IMR-90 (cell line): Measurements from ENCODE around the gene MALL. TPM values are rescaled to one million over a fixed set of nuclear protein-coding genes. Genes with fewer than 3 reads are reported as not detected.

Experiments used
- ATAC-seq: fragments of 200-7000 bp; cut with Tn5 transposase; 2 replicates; pipeline ENCODE4 v1.9.1; 2020; ENCODE audit warnings: low read depth, mild to moderate bottlenecking, moderate library complexity
- BruUV-seq: library from RNA; stranded (reverse); fragments of 400-500 nt; replicated peaks from 2 replicates; lab custom pipeline; 2021; lab: Mats Ljungman, UMichigan
- CTCF ChIA-PET: fragments of 300-600 bp; formaldehyde crosslinking; extraction: SDS; loops from one replicate; lab custom pipeline; 2021; ENCODE audit warnings: antibody characterized with exemption; lab: Yijun Ruan, JAX
- POLR2A ChIA-PET: fragments of 300-600 bp; sonication (Branson Sonifier 250); formaldehyde crosslinking; loops from one replicate; lab custom pipeline; 2022; ENCODE audit warnings: antibody characterized with exemption; ENCODE audit not compliant: unreplicated experiment; lab: Charles Lee
- DNase-seq: peaks from one replicate; pipeline ENCODE4 v3.0.0; 2013
- H2AFZ ChIP-seq: replicated peaks from 2 replicates; pipeline ENCODE3; 2013; ENCODE audit warnings: low read length, mild to moderate bottlenecking; ENCODE audit not compliant: poor library complexity
- H2AK5ac ChIP-seq: 2 replicates; pipeline ENCODE4 v1.6.1; 2013; ENCODE audit warnings: low read depth, low read length, inconsistent platforms
- H2AK9ac ChIP-seq: replicated peaks from 2 replicates; pipeline ENCODE3; 2013; ENCODE audit warnings: mild to moderate bottlenecking, low read depth, low read length, moderate library complexity; ENCODE audit not compliant: poor library complexity
- H2BK120ac ChIP-seq: 2 replicates; pipeline ENCODE4 v1.6.1; 2013; ENCODE audit warnings: low read depth, low read length, inconsistent platforms
- H2BK15ac ChIP-seq: 3 replicates; pipeline ENCODE4 v1.6.1; 2013; ENCODE audit warnings: low read depth, low read length, inconsistent platforms
- H2BK20ac ChIP-seq: 2 replicates; pipeline ENCODE4 v1.6.1; 2013; ENCODE audit warnings: low read depth, mild to moderate bottlenecking, inconsistent platforms, low read length, moderate library complexity
- H2BK5ac ChIP-seq: 2 replicates; pipeline ENCODE4 v1.6.1; 2013; ENCODE audit warnings: mild to moderate bottlenecking, low read depth, low read length, inconsistent platforms; ENCODE audit not compliant: poor library complexity, severe bottlenecking
- H3K14ac ChIP-seq: replicated peaks from 2 replicates; pipeline ENCODE4 v1.6.1; 2013; ENCODE audit warnings: low read depth, low read length, inconsistent platforms
- H3K18ac ChIP-seq: 2 replicates; pipeline ENCODE4 v1.6.1; 2013; ENCODE audit warnings: low read depth, low read length, control low read depth
- H3K23ac ChIP-seq: 2 replicates; pipeline ENCODE4 v1.6.1; 2013; ENCODE audit warnings: low read depth, low read length, inconsistent platforms
- H3K27ac ChIP-seq: 2 replicates; pipeline ENCODE4 v1.5.1; 2013; ENCODE audit warnings: mild to moderate bottlenecking, control low read depth, low read length; ENCODE audit not compliant: insufficient read depth
- H3K27me3 ChIP-seq: 2 replicates; pipeline ENCODE4 v1.6.1; 2013; ENCODE audit warnings: low read length; ENCODE audit not compliant: control insufficient read depth, insufficient read depth
- H3K36me3 ChIP-seq: 2 replicates; pipeline ENCODE4 v1.6.1; 2013; ENCODE audit warnings: low read length, mixed read lengths; ENCODE audit not compliant: control insufficient read depth, insufficient read depth
- H3K4ac ChIP-seq: 2 replicates; pipeline ENCODE4 v1.6.1; 2013; ENCODE audit warnings: low read depth, low read length, inconsistent platforms
- H3K4me1 ChIP-seq: 2 replicates; pipeline ENCODE4 v1.6.1; 2013; ENCODE audit warnings: low read length, mixed read lengths; ENCODE audit not compliant: control insufficient read depth, insufficient read depth
- H3K4me2 ChIP-seq: 2 replicates; pipeline ENCODE4 v1.6.1; 2013; ENCODE audit warnings: low read depth, mild to moderate bottlenecking, control low read depth, low read length, moderate library complexity
- H3K4me3 ChIP-seq: 2 replicates; pipeline ENCODE4 v1.5.1; 2013; ENCODE audit warnings: low read depth, mild to moderate bottlenecking, control low read depth, low read length, moderate library complexity; ENCODE audit not compliant: insufficient read depth
- H3K56ac ChIP-seq: 2 replicates; pipeline ENCODE4 v1.6.1; 2013; ENCODE audit warnings: low read length, inconsistent platforms; ENCODE audit not compliant: insufficient read depth; ENCODE audit errors: extremely low read depth
- H3K79me1 ChIP-seq, 2 experiments: 2 replicates each; pipeline ENCODE4 v1.6.1; 2013; ENCODE audit warnings: low read length in 2 of 2, inconsistent platforms in 1 of 2, low read depth in 1 of 2
- H3K9ac ChIP-seq: 2 replicates; pipeline ENCODE4 v1.6.1; 2013; ENCODE audit warnings: low read depth, low read length, control low read depth
- H3K9me1 ChIP-seq: 2 replicates; pipeline ENCODE4 v1.6.1; 2013; ENCODE audit warnings: low read length, inconsistent platforms; ENCODE audit not compliant: insufficient read depth
- H3K9me3 ChIP-seq: 2 replicates; pipeline ENCODE4 v1.6.1; 2013; ENCODE audit warnings: low read length; ENCODE audit not compliant: control insufficient read depth, insufficient read depth
- H4K20me1 ChIP-seq: 2 replicates; pipeline ENCODE4 v1.6.1; 2013; ENCODE audit warnings: low read length, inconsistent platforms; ENCODE audit not compliant: insufficient read depth
- H4K5ac ChIP-seq: 2 replicates; pipeline ENCODE4 v1.6.1; 2013; ENCODE audit warnings: mild to moderate bottlenecking, low read depth, low read length, control low read depth
- H4K8ac ChIP-seq, 2 experiments: 2 replicates each; pipeline ENCODE4 v1.6.1; 2013; ENCODE audit warnings: low read depth in 2 of 2, low read length in 2 of 2, control low read depth in 1 of 2, inconsistent platforms in 1 of 2
- H4K91ac ChIP-seq: 2 replicates; pipeline ENCODE4 v1.6.1; 2013; ENCODE audit warnings: low read depth, low read length, inconsistent platforms; ENCODE audit not compliant: insufficient read depth
- CEBPB ChIP-seq: IDR thresholded peaks from 2 replicates; pipeline ENCODE4 v1.6.1; 2012; ENCODE audit warnings: low read depth, low read length, improper control_type of control experiment
- ELK1 ChIP-seq: fragments of 150-350 bp; IDR thresholded peaks from 2 replicates; pipeline ENCODE4 v1.6.1; 2016; ENCODE audit warnings: low read depth, mild to moderate bottlenecking, low read length, moderate library complexity, borderline replicate concordance
- MAFK ChIP-seq: IDR thresholded peaks from 2 replicates; pipeline ENCODE4 v1.6.1; 2012; ENCODE audit warnings: low read depth, low read length, improper control_type of control experiment
- RAD21 ChIP-seq: IDR thresholded peaks from 2 replicates; pipeline ENCODE4 v1.6.1; 2012; ENCODE audit warnings: low read length, improper control_type of control experiment
- RFX5 ChIP-seq: IDR thresholded peaks from 2 replicates; pipeline ENCODE4 v1.8.0; 2012; ENCODE audit warnings: low read depth, mild to moderate bottlenecking, low read length, moderate library complexity
- USF2 ChIP-seq: fragments of 150-350 bp; IDR thresholded peaks from 2 replicates; pipeline ENCODE4 v1.6.1; 2017; ENCODE audit warnings: mild to moderate bottlenecking, antibody characterized with exemption, low read length, low read depth
- WGBS, 2 experiments: methylation state at CpG; one replicate each; pipeline versions ENCODE4 v1.1.5 to v1.1.7; 2013; ENCODE audit warnings: missing lambda C conversion rate in 2 of 2; ENCODE audit not compliant: insufficient read length in 1 of 2; ENCODE audit errors: extremely low coverage in 2 of 2; 5-methylcytosine and 5-hydroxymethylcytosine counted together
- dilution Hi-C: fragments of 300-500 bp; cut with HindIII; formaldehyde crosslinking; loops from one replicate; pipeline ENCODE4 v1.14.3; 2018; ENCODE audit warnings: low sequenced_read_pairs; ENCODE audit not compliant: unreplicated experiment
- in situ Hi-C: fragments of 300-500 bp; cut with MboI; formaldehyde crosslinking; loops from 3 replicates; pipeline ENCODE4 v1.14.3; 2019; ENCODE audit warnings: low sequenced_read_pairs, inconsistent platforms, mixed read lengths
- intact Hi-C: fragments of 100-400 bp; cut with micrococcal nuclease; formaldehyde crosslinking; loops from 2 replicates; pipeline ENCODE4 v1.10.0; 2022
- polyA plus RNA-seq, 3 experiments: library from polyadenylated mRNA; depleted of rRNA; stranded (reverse); fragments of >200 nt; gene quantifications; 2 replicates each; pipeline ENCODE4 v1.2.3, GENCODE V29; 2012; ENCODE audit warnings: low replicate concordance in 1 of 3
- total RNA-seq: library from RNA; depleted of rRNA; stranded (reverse); fragments of >200 nt; gene quantifications from 2 replicates; pipeline ENCODE4 v1.2.3, GENCODE V29; 2012

The MALL gene
- total and polyA plus RNA-seq, 2 of the 4 experiments (the other 2 are of a cell fraction) = 1.6 TPM

GRCh38 chr2:110152943-110153342, 37.3 kb upstream of the MALL start:
- BruUV-seq = no TSS peak
- Histone ChIP-seq H3K4me1 (peaks cover 3% of the 10 kb centered on the region), H2AK9ac (no peak overlapping the region)

More at GRCh38 chr2:110152943-110153342, 37.3 kb upstream of the MALL start:
- Histone ChIP-seq H4K8ac (no peak overlapping the region; a peak in 1 of 4 replicates), H2AK5ac (no peak overlapping the region), H3K4me2 (no peak overlapping the region), H2BK5ac (no peak overlapping the region), H3K9ac (no peak overlapping the region), H3K4ac (no peak overlapping the region), H3K4me3 (no peak overlapping the region), H3K14ac (no peak overlapping the region), H3K79me1 (no peaks in the 10 kb centered on the region), H3K23ac (no peak overlapping the region), H3K18ac (no peak overlapping the region), H3K27ac (no peak overlapping the region), H2BK120ac (no peak overlapping the region), H3K9me3 (peaks cover 3% of the 10 kb centered on the region), H3K56ac (no peak overlapping the region), H4K5ac (no peak overlapping the region), H2AFZ (no peak overlapping the region), H3K36me3 (no peaks in the 10 kb centered on the region), H2BK15ac (no peak overlapping the region), H3K27me3 (no peaks in the 10 kb centered on the region), H3K9me1 (peaks cover 3% of the 10 kb centered on the region), H2BK20ac (no peak overlapping the region), H4K91ac (no peak overlapping the region), H4K20me1 (no peaks in the 10 kb centered on the region)
- in situ Hi-C loops = no loop called here
- ChIA-PET CTCF (no interaction called here), POLR2A (no interaction called here)
- ATAC-seq (no peak), DNase-seq (no peak)
- no CpG with 5 or more reads among the region's 3 CpGs for WGBS, 2 experiments
- no peak for TF ChIP-seq RFX5
- no peak for TF ChIP-seq RAD21
- no peak for TF ChIP-seq USF2
- no peak for TF ChIP-seq MAFK
- no peak for TF ChIP-seq ELK1
- TF ChIP-seq CEBPB = no peak
- intact Hi-C loops = loop anchor here (2.0 to 5.0 kb wide), 2 partner anchors 20 to 36 kb away; partner anchors contain the start of gene MALL
- dilution Hi-C loops = no loop called here
